ENCODE data around the gene SLC27A4. TPM values are rescaled to one million over a fixed set of nuclear protein-coding genes. Genes with fewer than 3 reads are reported as not detected.

SLC27A4 gene
- total RNA-seq, 1 donor from 2014 or later, result 32.0 TPM

- no peak for DNase-seq (ENCODE audit: low spot score)
- Mint-ChIP-seq H3K27ac (no peak overlapping the region), H3K27me3 (ENCODE audit: low read depth) (no peaks in the 10 kb centered on the region), H3K4me1 (ENCODE audit: low read depth) (no peaks in the 10 kb centered on the region), H3K4me3 (ENCODE audit: low read depth) (no peak overlapping the region), H3K36me3 (ENCODE audit: low read depth) (peaks cover 43% of the 10 kb centered on the region), H3K9me3 (no peaks in the 10 kb centered on the region)
- intact Hi-C loops (cut with micrococcal nuclease), result no loop called here
Observed at GRCh38 chr9:128314697-128315096, 25.6 kb upstream of the SLC27A4 start.

GRCh38 chr9:128316421-128316820, 23.9 kb upstream of the SLC27A4 start:
- Mint-ChIP-seq H3K4me3 (ENCODE audit: low read depth) (no peak overlapping the region), H3K4me1 (ENCODE audit: low read depth) (no peaks in the 10 kb centered on the region), H3K27me3 (ENCODE audit: low read depth) (no peaks in the 10 kb centered on the region), H3K36me3 (ENCODE audit: low read depth) (peaks cover 35% of the 10 kb centered on the region), H3K27ac (no peak overlapping the region), H3K9me3 (no peaks in the 10 kb centered on the region)
- no peak for DNase-seq (ENCODE audit: low spot score)
- intact Hi-C loops (cut with micrococcal nuclease), result no loop called here

DNA sequence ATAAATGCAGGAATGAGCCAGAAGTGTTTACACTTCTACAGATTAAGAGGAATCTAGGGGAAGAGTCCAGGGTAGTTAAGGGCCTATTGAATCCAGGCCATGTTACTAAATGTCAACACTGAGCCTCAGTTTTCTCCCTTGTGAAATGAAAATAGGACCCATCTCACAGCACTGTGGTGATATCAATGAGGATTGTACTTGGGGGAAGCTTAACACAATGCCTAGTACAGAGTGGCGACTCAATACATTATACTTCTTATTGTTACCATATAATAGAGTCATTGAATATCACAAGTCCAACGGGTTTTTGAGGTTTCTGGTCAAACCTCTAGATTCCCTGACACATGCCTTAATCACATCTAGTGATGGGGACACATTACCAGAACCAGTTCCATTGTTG, 22.7 kb upstream of the SLC27A4 start:
- H3K27ac Mint-ChIP-seq, result no peak overlapping the region
- peaks cover 35% of the 10 kb centered on the region for H3K36me3 Mint-ChIP-seq (ENCODE audit: low read depth)
- no peak for DNase-seq (ENCODE audit: low spot score)
- no peaks in the 10 kb centered on the region for H3K4me1 Mint-ChIP-seq (ENCODE audit: low read depth)
- H3K9me3 Mint-ChIP-seq, result no peaks in the 10 kb centered on the region
- H3K4me3 Mint-ChIP-seq (ENCODE audit: low read depth), result no peak overlapping the region
- no peaks in the 10 kb centered on the region for H3K27me3 Mint-ChIP-seq (ENCODE audit: low read depth)
- intact Hi-C loops (cut with micrococcal nuclease), result no loop called here

DNA sequence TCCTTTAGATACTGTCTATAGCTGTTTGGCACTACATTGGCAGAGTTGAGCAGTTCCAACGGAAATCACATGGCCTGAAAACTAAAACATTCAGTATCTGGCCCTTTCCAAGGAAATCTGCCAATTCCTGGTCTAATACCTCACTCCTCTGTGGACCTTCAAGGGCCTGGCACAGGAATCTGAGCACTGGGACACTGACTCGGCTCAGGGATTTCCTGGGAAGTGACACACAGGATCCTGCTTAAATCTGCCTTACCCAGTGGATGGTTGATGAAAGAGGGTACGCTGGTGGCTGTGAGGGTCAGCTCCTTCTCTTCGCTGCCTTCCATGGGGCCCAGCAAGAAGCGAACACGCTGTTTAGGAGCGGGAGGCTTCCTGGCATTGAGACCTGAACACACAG, 19.0 kb upstream of the SLC27A4 start:
- intact Hi-C loops (cut with micrococcal nuclease), result loop anchor here (5.0 kb wide), 1 partner anchor 626 kb away; the partner anchor contains the start of genes DOLK and NUP188
- H3K27me3 Mint-ChIP-seq (ENCODE audit: low read depth), result no peaks in the 10 kb centered on the region

GRCh38 chr9:128321879-128322403, 18.4 kb upstream of the SLC27A4 start:
- H3K27me3 Mint-ChIP-seq (ENCODE audit: low read depth), result no peaks in the 10 kb centered on the region
- DNase-seq (ENCODE audit: low spot score), result no peak
- H3K4me3 Mint-ChIP-seq (ENCODE audit: low read depth), result peak overlapping the region; percentile 99
- peaks cover 11% of the 10 kb centered on the region for H3K4me1 Mint-ChIP-seq (ENCODE audit: low read depth)
- intact Hi-C loops (cut with micrococcal nuclease), result loop anchor here (1.0 to 5.0 kb wide), 4 partner anchors 18 to 625 kb away; partner anchors contain the start of genes DOLK, NUP188, SLC27A4 and URM1
- H3K9me3 Mint-ChIP-seq, result no peaks in the 10 kb centered on the region
- H3K27ac Mint-ChIP-seq, result peak overlapping the region; percentile 99
- H3K36me3 Mint-ChIP-seq (ENCODE audit: low read depth), result peaks cover 23% of the 10 kb centered on the region

More for the DNA sequence above, 19.0 kb upstream of the SLC27A4 start:
- H3K4me1 Mint-ChIP-seq (ENCODE audit: low read depth), result peaks cover 11% of the 10 kb centered on the region
- no peak for DNase-seq (ENCODE audit: low spot score)
- H3K4me3 Mint-ChIP-seq (ENCODE audit: low read depth), result peak overlapping the region; percentile 99
- no peaks in the 10 kb centered on the region for H3K9me3 Mint-ChIP-seq
- H3K36me3 Mint-ChIP-seq (ENCODE audit: low read depth), result peaks cover 29% of the 10 kb centered on the region
- no peak overlapping the region for H3K27ac Mint-ChIP-seq

DNA sequence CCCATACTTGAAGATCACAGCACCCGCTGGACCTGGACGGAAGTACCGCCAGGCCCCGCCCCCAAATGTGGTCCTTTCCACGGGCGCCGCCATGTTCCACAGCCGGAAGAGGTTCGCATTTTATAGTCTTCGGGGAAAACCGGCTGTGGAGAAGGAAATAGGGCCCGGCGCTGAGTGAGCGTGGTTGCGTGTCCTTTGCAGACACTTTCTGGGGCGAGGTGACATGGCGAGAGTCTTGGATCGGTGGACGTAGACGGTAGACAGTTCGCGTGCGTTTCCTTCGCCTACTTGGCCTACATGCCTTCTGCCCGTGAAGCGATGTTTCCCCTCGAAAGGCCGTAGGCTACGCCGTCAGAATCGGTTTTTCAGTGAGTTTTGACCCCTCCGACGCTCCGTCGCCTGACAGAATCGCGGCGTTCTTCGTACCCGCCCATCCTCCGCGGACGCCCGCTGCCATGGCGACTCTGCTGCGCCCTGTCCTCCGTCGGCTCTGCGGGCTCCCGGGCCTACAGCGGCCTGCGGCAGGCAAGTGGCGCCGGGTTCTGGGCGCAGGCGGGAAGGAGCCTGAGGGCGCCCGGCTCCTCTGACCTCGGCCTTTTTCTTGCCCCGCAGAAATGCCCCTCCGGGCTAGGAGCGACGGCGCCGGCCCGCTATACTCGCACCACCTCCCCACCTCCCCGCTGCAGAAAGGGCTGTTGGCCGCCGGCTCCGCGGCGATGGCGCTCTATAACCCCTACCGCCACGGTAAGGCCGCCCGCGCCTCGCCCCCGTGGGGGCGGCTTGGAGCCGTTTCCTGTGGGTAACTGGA, 17.7 kb upstream of the SLC27A4 start, which contains the start of the genes COQ4 and TRUB2:
Gene COQ4, plus strand, starts transcription at position 436 of the 808 bp plus-strand sequence. Its CDS starts 20 bp downstream, at position 456.
Gene TRUB2, minus strand, starts transcription at position 44 of the 808 bp plus-strand sequence. Its CDS starts 39 bp downstream, at position 5.
- intact Hi-C loops (cut with micrococcal nuclease), result loop anchor here (1.0 to 5.0 kb wide), 4 partner anchors 18 to 625 kb away; partner anchors contain the start of genes DOLK, NUP188, SLC27A4 and URM1
- Mint-ChIP-seq H3K4me1 (ENCODE audit: low read depth) (peaks cover 11% of the 10 kb centered on the region), H3K36me3 (ENCODE audit: low read depth) (peaks cover 17% of the 10 kb centered on the region), H3K27ac (peak within 1 kb of the TSS; percentile 99), H3K9me3 (no peaks in the 10 kb centered on the region), H3K4me3 (ENCODE audit: low read depth) (peak within 1 kb of the TSS; percentile 99), H3K27me3 (ENCODE audit: low read depth) (no peaks in the 10 kb centered on the region)
- DNase-seq (ENCODE audit: low spot score), result peak; percentile 90

DNA sequence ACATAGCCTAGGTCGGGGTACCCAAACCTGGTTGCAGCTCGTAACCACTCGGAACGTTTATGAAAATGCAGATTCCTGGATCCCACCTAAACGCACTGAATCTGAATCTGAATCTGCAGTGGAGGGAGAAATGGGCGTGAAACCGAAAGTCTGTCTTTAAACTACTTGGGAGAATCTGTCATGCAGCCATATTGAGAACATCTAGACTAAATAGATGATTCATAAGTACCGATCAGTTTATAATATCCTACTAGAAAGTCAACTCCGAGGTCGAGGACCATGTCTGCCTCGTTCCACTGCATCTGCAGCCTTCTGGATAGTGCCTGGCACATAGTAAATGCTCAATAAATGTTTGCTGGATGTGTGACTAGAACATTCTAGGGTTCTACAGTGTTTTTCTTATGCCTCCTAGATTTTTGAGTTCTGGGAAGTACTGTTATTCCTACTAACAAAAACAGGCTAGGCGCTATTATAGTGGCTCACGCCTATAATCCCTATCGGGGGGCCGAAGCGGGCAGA, 17.1 kb upstream of the SLC27A4 start:
- H3K27ac Mint-ChIP-seq, result peak overlapping the region; percentile 99
- H3K9me3 Mint-ChIP-seq, result no peaks in the 10 kb centered on the region
- no peak for DNase-seq (ENCODE audit: low spot score)
- peaks cover 15% of the 10 kb centered on the region for H3K36me3 Mint-ChIP-seq (ENCODE audit: low read depth)
- peaks cover 11% of the 10 kb centered on the region for H3K4me1 Mint-ChIP-seq (ENCODE audit: low read depth)
- H3K27me3 Mint-ChIP-seq (ENCODE audit: low read depth), result no peaks in the 10 kb centered on the region
- intact Hi-C loops (cut with micrococcal nuclease), result loop anchor here (2.0 to 5.0 kb wide), 2 partner anchors 72 to 624 kb away; partner anchors contain the start of genes DOLK and NUP188
- peak overlapping the region; percentile 99 for H3K4me3 Mint-ChIP-seq (ENCODE audit: low read depth)

- Mint-ChIP-seq H3K4me3 (ENCODE audit: low read depth) (peak overlapping the region; percentile 99), H3K9me3 (no peaks in the 10 kb centered on the region), H3K4me1 (ENCODE audit: low read depth) (peaks cover 11% of the 10 kb centered on the region), H3K36me3 (ENCODE audit: low read depth) (peaks cover 19% of the 10 kb centered on the region), H3K27ac (peak overlapping the region; percentile 99), H3K27me3 (ENCODE audit: low read depth) (no peaks in the 10 kb centered on the region)
- intact Hi-C loops (cut with micrococcal nuclease), result loop anchor here (2.0 to 5.0 kb wide), 2 partner anchors 73 to 624 kb away; partner anchors contain the start of genes DOLK and NUP188
- DNase-seq (ENCODE audit: low spot score), result no peak
Observed at GRCh38 chr9:128323791-128324190, 16.5 kb upstream of the SLC27A4 start.

GRCh38 chr9:128324401-128324800, 15.9 kb upstream of the SLC27A4 start:
- H3K9me3 Mint-ChIP-seq, result no peaks in the 10 kb centered on the region
- peak overlapping the region; percentile 99 for H3K4me3 Mint-ChIP-seq (ENCODE audit: low read depth)
- H3K4me1 Mint-ChIP-seq (ENCODE audit: low read depth), result peaks cover 11% of the 10 kb centered on the region
- DNase-seq (ENCODE audit: low spot score), result no peak
- H3K36me3 Mint-ChIP-seq (ENCODE audit: low read depth), result peaks cover 20% of the 10 kb centered on the region
- no peaks in the 10 kb centered on the region for H3K27me3 Mint-ChIP-seq (ENCODE audit: low read depth)
- no peak overlapping the region for H3K27ac Mint-ChIP-seq
- intact Hi-C loops (cut with micrococcal nuclease), result loop anchor here (5.0 kb wide), 1 partner anchor 623 kb away; the partner anchor contains the start of genes DOLK and NUP188

- Mint-ChIP-seq H3K27me3 (ENCODE audit: low read depth) (no peaks in the 10 kb centered on the region), H3K4me3 (ENCODE audit: low read depth) (no peak overlapping the region)
Observed at GRCh38 chr9:128325629-128326028, 14.7 kb upstream of the SLC27A4 start.

DNA sequence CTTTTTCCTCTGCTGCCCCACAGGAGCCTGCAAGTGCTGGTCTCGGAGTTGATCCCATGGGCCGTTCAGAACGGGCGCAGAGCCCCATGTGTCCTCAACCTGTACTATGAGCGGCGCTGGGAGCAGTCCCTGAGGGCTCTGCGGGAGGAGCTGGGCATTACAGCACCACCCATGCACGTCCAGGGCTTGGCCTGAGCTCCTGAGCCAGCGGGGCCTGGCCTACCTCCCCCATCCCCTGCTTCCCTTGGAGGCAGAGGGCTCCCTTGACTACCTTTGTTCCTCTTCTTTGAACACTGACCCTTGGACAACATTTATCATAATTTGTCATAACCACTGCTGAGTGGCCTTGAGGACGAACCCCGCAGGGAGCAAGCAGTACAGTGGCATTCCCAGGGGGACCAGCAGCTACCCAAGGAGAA, 6.9 kb upstream of the SLC27A4 start:
- Mint-ChIP-seq H3K9me3 (no peaks in the 10 kb centered on the region), H3K4me1 (ENCODE audit: low read depth) (no peaks in the 10 kb centered on the region), H3K27me3 (ENCODE audit: low read depth) (no peaks in the 10 kb centered on the region), H3K36me3 (ENCODE audit: low read depth) (peaks cover 7% of the 10 kb centered on the region), H3K27ac (no peak overlapping the region), H3K4me3 (ENCODE audit: low read depth) (no peak overlapping the region)
- intact Hi-C loops (cut with micrococcal nuclease), result no loop called here
- no peak for DNase-seq (ENCODE audit: low spot score)

More at GRCh38 chr9:128325629-128326028, 14.7 kb upstream of the SLC27A4 start:
- Mint-ChIP-seq H3K4me1 (ENCODE audit: low read depth) (peaks cover 11% of the 10 kb centered on the region), H3K36me3 (ENCODE audit: low read depth) (peaks cover 20% of the 10 kb centered on the region), H3K27ac (no peak overlapping the region), H3K9me3 (no peaks in the 10 kb centered on the region)
- intact Hi-C loops (cut with micrococcal nuclease), result no loop called here
- no peak for DNase-seq (ENCODE audit: low spot score)

GRCh38 chr9:128335161-128335560, 5.2 kb upstream of the SLC27A4 start:
- Mint-ChIP-seq H3K36me3 (ENCODE audit: low read depth) (peaks cover 3% of the 10 kb centered on the region), H3K4me1 (ENCODE audit: low read depth) (peaks cover 3% of the 10 kb centered on the region), H3K4me3 (ENCODE audit: low read depth) (no peak overlapping the region), H3K27me3 (ENCODE audit: low read depth) (no peaks in the 10 kb centered on the region), H3K27ac (no peak overlapping the region), H3K9me3 (no peaks in the 10 kb centered on the region)
- intact Hi-C loops (cut with micrococcal nuclease), result no loop called here
- no peak for DNase-seq (ENCODE audit: low spot score)

Data from activated T-helper 2 cell treated with anti-CD3 and anti-CD28 coated beads, Interferon-gamma antibody, Interleukin-2, Interleukin-4, amounts not matched to agents 10 μg/mL and 5 μg/mL and 100 μg/mL, durations not matched to agents 14 hours and 24 hours and 36 hours (primary cell).